Endothelial cell of umbilical vein (primary cell): ENCODE data around the gene CACNA1B. TPM values are rescaled to one million over a fixed set of nuclear protein-coding genes. Genes with fewer than 3 reads are reported as not detected.

ENCODE experiments used
- BruUV-seq: library from RNA; stranded (reverse); fragments of 400-500 nt; replicated peaks from 2 replicates; lab custom pipeline; 2021; lab: Mats Ljungman, UMichigan
- CTCF ChIA-PET: fragments of 300-600, 350-600 bp; sonication (Branson Sonifier 250); formaldehyde crosslinking; loops from one replicate; lab custom pipeline; 2021; ENCODE audit warnings: antibody characterized with exemption, inconsistent platforms; lab: Charles Lee
- POLR2A ChIA-PET: fragments of 300-600, 350-600 bp; sonication (Branson Sonifier 250); formaldehyde crosslinking; loops from one replicate; lab custom pipeline; 2021; ENCODE audit warnings: antibody characterized with exemption, inconsistent platforms; lab: Charles Lee
- DNase-seq: peaks from one replicate; pipeline ENCODE4 v3.0.0-alpha.2; 2011; ENCODE audit warnings: low read depth, low spot score
- FAIRE-seq: peaks from 2 replicates; lab custom pipeline; 2011; peaks lifted over from hg19 to GRCh38; lab: Jason Lieb, UNC
- H2AFZ ChIP-seq: 2 replicates; pipeline ENCODE4 v1.6.0; 2012; ENCODE audit warnings: low read depth, low read length, control low read depth, inconsistent platforms
- H3K27ac ChIP-seq: 2 replicates; pipeline ENCODE4 v1.5.1; 2011; ENCODE audit warnings: low read depth, mild to moderate bottlenecking, control low read depth, low read length, moderate library complexity; ENCODE audit not compliant: insufficient read depth
- H3K27me3 ChIP-seq, 2 experiments: 2 replicates each; pipeline versions ENCODE4 v1.6.0 to v1.6.1; 2011; ENCODE audit warnings: low read length in 2 of 2, mixed read lengths in 1 of 2; ENCODE audit not compliant: control insufficient read depth in 2 of 2, insufficient read depth in 2 of 2
- H3K36me3 ChIP-seq, 2 experiments: 2 replicates in 1 of 2; 3 replicates in 1 of 2; pipeline ENCODE4 v1.5.1; 2011; ENCODE audit warnings: low read length in 2 of 2, mild to moderate bottlenecking in 1 of 2, moderate library complexity in 1 of 2; ENCODE audit not compliant: control insufficient read depth in 2 of 2, insufficient read depth in 2 of 2; ENCODE audit errors: extremely low read depth in 1 of 2
- H3K4me1 ChIP-seq: 3 replicates; pipeline ENCODE4 v1.5.1; 2011; ENCODE audit warnings: mild to moderate bottlenecking, low read length; ENCODE audit not compliant: control insufficient read depth, insufficient read depth; ENCODE audit errors: extremely low read depth
- H3K4me2 ChIP-seq: 2 replicates; pipeline ENCODE4 v1.6.1; 2011; ENCODE audit warnings: low read length, control low read depth, mixed read lengths; ENCODE audit not compliant: insufficient read depth
- H3K4me3 ChIP-seq, 3 experiments: fragments of 200-600 bp in 1 of 3; sonication (generic), shearing (Covaris generic) in 1 of 3; replicated peaks in 1 of 3; 2 replicates each; pipeline ENCODE4 v1.5.1; 2011 to 2016; ENCODE audit warnings: control low read depth in 3 of 3, low read length in 3 of 3, mild to moderate bottlenecking in 2 of 3, inconsistent platforms in 1 of 3, low read depth in 1 of 3, moderate library complexity in 1 of 3; ENCODE audit not compliant: insufficient read depth in 1 of 3
- H3K79me2 ChIP-seq: 2 replicates; pipeline ENCODE4 v1.6.0; 2012; ENCODE audit warnings: low read length, inconsistent platforms; ENCODE audit not compliant: control insufficient read depth, insufficient read depth
- H3K9ac ChIP-seq: replicated peaks from 2 replicates; pipeline ENCODE3; 2011; ENCODE audit warnings: low read length, control low read depth; ENCODE audit not compliant: insufficient read depth; ENCODE audit errors: extremely low read depth
- H3K9me1 ChIP-seq: replicated peaks from 3 replicates; pipeline ENCODE4 v1.6.0; 2011; ENCODE audit warnings: mild to moderate bottlenecking, low read length; ENCODE audit not compliant: control insufficient read depth, insufficient read depth; ENCODE audit errors: extremely low read depth
- H3K9me3 ChIP-seq: replicated peaks from 2 replicates; pipeline ENCODE4 v1.5.1; 2012; ENCODE audit warnings: low read length, inconsistent platforms; ENCODE audit not compliant: control insufficient read depth, insufficient read depth
- H4K20me1 ChIP-seq: replicated peaks from 2 replicates; pipeline ENCODE3; 2011; ENCODE audit warnings: mild to moderate bottlenecking, low read length; ENCODE audit not compliant: control insufficient read depth, insufficient read depth; ENCODE audit errors: extremely low read depth
- EZH2 ChIP-seq: IDR thresholded peaks from 2 replicates; pipeline ENCODE4 v1.6.1; 2012; ENCODE audit warnings: borderline replicate concordance, low read depth, mild to moderate bottlenecking, moderate library complexity, low read length, inconsistent platforms; ENCODE audit not compliant: severe bottlenecking
- FOS ChIP-seq: IDR thresholded peaks from 2 replicates; pipeline ENCODE4 v1.6.1; 2011; ENCODE audit warnings: mild to moderate bottlenecking, low read length, moderate library complexity, borderline replicate concordance; ENCODE audit not compliant: insufficient read depth
- GATA2 ChIP-seq: IDR thresholded peaks from 2 replicates; pipeline ENCODE4 v1.7.0; 2011; ENCODE audit warnings: low read depth, mild to moderate bottlenecking, moderate library complexity, mixed read lengths, low read length; ENCODE audit not compliant: insufficient read length, insufficient read depth
- JUN ChIP-seq: IDR thresholded peaks from 2 replicates; pipeline ENCODE4 v1.6.1; 2011; ENCODE audit warnings: borderline replicate concordance, low read depth; ENCODE audit not compliant: insufficient read length, insufficient read depth
- MYC ChIP-seq: IDR thresholded peaks from one replicate; pipeline ENCODE4 v1.6.1; 2011; ENCODE audit warnings: mild to moderate bottlenecking, low read depth, low read length
- POLR2A ChIP-seq: IDR thresholded peaks from 2 replicates; pipeline ENCODE4 v1.6.1; 2012; ENCODE audit warnings: low read depth, mild to moderate bottlenecking, control low read depth, low read length
- POLR2AphosphoS5 ChIP-seq: IDR thresholded peaks from 2 replicates; pipeline ENCODE4 v1.6.1; 2012; ENCODE audit warnings: low read depth, mild to moderate bottlenecking, control low read depth, low read length, moderate library complexity; ENCODE audit not compliant: insufficient read depth
- dilution Hi-C: fragments of 300-500 bp; cut with MboI; formaldehyde crosslinking; loops from one replicate; pipeline ENCODE4 v1.15.0; 2019; ENCODE audit warnings: low sequenced_read_pairs; ENCODE audit not compliant: extremely low pct_ligation_motif_present
- intact Hi-C: fragments of 100-400 bp; cut with micrococcal nuclease; formaldehyde crosslinking; loops from one replicate; pipeline ENCODE4 v1.10.0; 2022
- polyA plus RNA-seq, 4 experiments: library from polyadenylated mRNA; depleted of rRNA in 3 of 4; stranded (reverse) in 3 of 4; unstranded in 1 of 4; fragments of >200 nt; gene quantifications; 2 replicates each; pipeline versions ENCODE4 v1.2.1 to v1.2.3, GENCODE V29; 2011 to 2012; ENCODE audit warnings: missing spikeins in 1 of 4
- total RNA-seq: library from RNA; stranded (reverse); gene quantifications from 2 replicates; pipeline ENCODE4 v1.2.3, GENCODE V29; 2021
- TF ChIP-seq, protein P1 (sequence below): IDR thresholded peaks from 2 replicates; pipeline ENCODE4 v1.6.1; 2011; ENCODE audit not compliant: insufficient read depth, insufficient read length
- TF ChIP-seq, protein P2 (sequence below), 2 donors: IDR thresholded peaks; 1 replicate in 1 of 2; 2 replicates in 1 of 2; pipeline ENCODE4 v1.5.1; 2011; ENCODE audit warnings: low read length in 2 of 2, mild to moderate bottlenecking in 2 of 2, moderate library complexity in 2 of 2, control low read depth in 1 of 2, inconsistent platforms in 1 of 2, low read depth in 1 of 2; ENCODE audit not compliant: insufficient read depth in 1 of 2; ENCODE audit errors: extremely low read depth in 1 of 2

The CACNA1B gene
- total and polyA plus RNA-seq, 2 donors (not counting 3 experiments of a cell fraction or from before 2014, with no cell fraction given) = 0.11 to 0.41 TPM

DNA sequence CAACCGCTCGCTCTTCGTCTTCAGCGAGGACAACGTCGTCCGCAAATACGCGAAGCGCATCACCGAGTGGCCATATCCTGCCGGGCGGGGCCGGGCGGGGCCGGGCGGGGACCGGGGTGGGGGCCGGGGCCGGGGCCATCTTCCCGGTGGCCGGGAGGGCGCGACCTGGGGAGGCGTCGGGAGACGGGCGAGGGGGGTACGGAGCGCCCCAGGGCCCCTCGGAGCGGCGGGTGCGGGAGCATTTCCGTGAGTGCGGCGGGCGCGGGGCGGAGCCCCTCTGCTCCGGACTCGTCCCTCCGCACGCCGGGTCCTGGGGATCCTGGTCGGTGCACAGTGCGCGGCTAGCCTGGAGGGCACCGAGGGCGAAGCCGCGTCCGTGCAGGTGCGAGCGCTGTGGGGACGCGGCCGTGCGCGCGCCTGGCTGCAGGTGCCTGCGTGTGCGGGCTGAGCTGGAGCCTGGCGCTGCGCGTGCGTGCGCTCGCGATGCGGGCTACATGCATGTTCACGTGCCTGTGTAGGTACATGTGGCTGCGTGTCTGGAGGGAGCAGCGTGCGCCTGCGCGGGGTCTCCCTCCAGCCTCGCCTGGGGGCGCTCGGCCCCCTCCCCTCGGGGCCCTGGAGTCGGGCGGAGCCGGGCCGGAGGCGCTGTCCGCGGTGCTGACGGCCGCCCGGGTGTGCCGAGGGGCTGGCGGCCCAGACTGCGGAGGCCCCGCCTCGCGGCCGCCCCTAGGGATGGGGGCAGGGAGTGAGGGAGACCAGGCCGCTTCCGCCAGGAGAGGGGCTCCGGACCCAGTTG, 762 bp downstream of the CACNA1B start:
- DNase-seq = peak; percentile 30
- BruUV-seq = no TSS peak
- Histone ChIP-seq H4K20me1 (no peaks in the 10 kb centered on the region), H3K9me3 (no peaks in the 10 kb centered on the region), H2AFZ (no peak overlapping the region), H3K9me1 (no peaks in the 10 kb centered on the region), H3K79me2 (no peaks in the 10 kb centered on the region), H3K9ac (no peak overlapping the region), H3K4me2 (peak overlapping the region; percentile 13), H3K27me3 (peaks cover 0 to 3% of the 10 kb centered on the region in 2 experiments), H3K4me3 (peak overlapping the region in 1 of 3 experiments; percentile 30), H3K4me1 (no peaks in the 10 kb centered on the region), H3K27ac (no peak overlapping the region), H3K36me3 (no peaks in the 10 kb centered on the region)
- FAIRE-seq = no peak
- CTCF ChIA-PET = no interaction called here
- intact Hi-C loops = no loop called here
- dilution Hi-C loops = no loop called here
- TF ChIP-seq GATA2 = no peak
- peak; percentile 70 for TF ChIP-seq EZH2
- POLR2A ChIA-PET = no interaction called here

GRCh38 chr9:137879052-137879451, 1.5 kb downstream of the CACNA1B start:
- H3K4me1 ChIP-seq = no peaks in the 10 kb centered on the region
- ChIA-PET CTCF (no interaction called here), POLR2A (no interaction called here)
- H3K27me3 ChIP-seq = peaks cover 0 to 3% of the 10 kb centered on the region in 2 experiments
- H3K9ac ChIP-seq = no peak overlapping the region
- DNase-seq (no peak), FAIRE-seq (no peak)
- H3K79me2 ChIP-seq = no peaks in the 10 kb centered on the region
- H3K27ac ChIP-seq = no peak overlapping the region
- BruUV-seq = no TSS peak
- no peak overlapping the region for H3K4me3 ChIP-seq
- H3K4me2 ChIP-seq = no peak overlapping the region
- intact Hi-C loops = no loop called here
- no peak overlapping the region for H2AFZ ChIP-seq
- TF ChIP-seq, protein P1, sequence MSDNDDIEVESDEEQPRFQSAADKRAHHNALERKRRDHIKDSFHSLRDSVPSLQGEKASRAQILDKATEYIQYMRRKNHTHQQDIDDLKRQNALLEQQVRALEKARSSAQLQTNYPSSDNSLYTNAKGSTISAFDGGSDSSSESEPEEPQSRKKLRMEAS = no peak
- no peak for TF ChIP-seq JUN
- TF ChIP-seq, protein P2, sequence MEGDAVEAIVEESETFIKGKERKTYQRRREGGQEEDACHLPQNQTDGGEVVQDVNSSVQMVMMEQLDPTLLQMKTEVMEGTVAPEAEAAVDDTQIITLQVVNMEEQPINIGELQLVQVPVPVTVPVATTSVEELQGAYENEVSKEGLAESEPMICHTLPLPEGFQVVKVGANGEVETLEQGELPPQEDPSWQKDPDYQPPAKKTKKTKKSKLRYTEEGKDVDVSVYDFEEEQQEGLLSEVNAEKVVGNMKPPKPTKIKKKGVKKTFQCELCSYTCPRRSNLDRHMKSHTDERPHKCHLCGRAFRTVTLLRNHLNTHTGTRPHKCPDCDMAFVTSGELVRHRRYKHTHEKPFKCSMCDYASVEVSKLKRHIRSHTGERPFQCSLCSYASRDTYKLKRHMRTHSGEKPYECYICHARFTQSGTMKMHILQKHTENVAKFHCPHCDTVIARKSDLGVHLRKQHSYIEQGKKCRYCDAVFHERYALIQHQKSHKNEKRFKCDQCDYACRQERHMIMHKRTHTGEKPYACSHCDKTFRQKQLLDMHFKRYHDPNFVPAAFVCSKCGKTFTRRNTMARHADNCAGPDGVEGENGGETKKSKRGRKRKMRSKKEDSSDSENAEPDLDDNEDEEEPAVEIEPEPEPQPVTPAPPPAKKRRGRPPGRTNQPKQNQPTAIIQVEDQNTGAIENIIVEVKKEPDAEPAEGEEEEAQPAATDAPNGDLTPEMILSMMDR (IDR thresholded peaks at IDR 0.05; ENCODE audit: extremely low read depth in 1 of 2, insufficient read depth in 1 of 2, low read depth in 1 of 2, low read length in 2 of 2) = no peak
- TF ChIP-seq FOS = no peak
- no peak for TF ChIP-seq GATA2
- no peak for TF ChIP-seq MYC
- no peak for TF ChIP-seq POLR2AphosphoS5
- TF ChIP-seq POLR2A = no peak
- no peak for TF ChIP-seq EZH2
- dilution Hi-C loops = no loop called here
- no peaks in the 10 kb centered on the region for H3K36me3 ChIP-seq
- no peaks in the 10 kb centered on the region for H3K9me3 ChIP-seq
- no peaks in the 10 kb centered on the region for H3K9me1 ChIP-seq
- H4K20me1 ChIP-seq = no peaks in the 10 kb centered on the region
